ENCODE data around the gene PIK3C2B.

- TF ChIP-seq CTCF (IDR thresholded peaks at IDR 0.05) (no peak), POLR2AphosphoS5 (IDR thresholded peaks at IDR 0.05; ENCODE audit: low read depth, low read length) (no peak), REST (IDR thresholded peaks at IDR 0.05; ENCODE audit: insufficient read depth in 1 of 2, low read depth in 2 of 2, low read length in 1 of 2) (no peak)
These were observed 36.3 kb upstream of the PIK3C2B start for GRCh38 chr1:204530932-204531331.
